GM19395 (cell line): ENCODE data around the gene ECT2.
"Not testable (repeated sequence)": the region's sequence is repeated elsewhere in the genome, so short reads cannot be mapped to it uniquely, and the experiment has no call there.

ENCODE experiments used
- ATAC-seq: cut with Tn5 transposase; IDR thresholded peaks from one replicate; pipeline ENCODE4 v1.9.1; 2021; ENCODE audit warnings: mild to moderate bottlenecking, moderate library complexity; ENCODE audit not compliant: unreplicated experiment

Gene ECT2

DNA sequence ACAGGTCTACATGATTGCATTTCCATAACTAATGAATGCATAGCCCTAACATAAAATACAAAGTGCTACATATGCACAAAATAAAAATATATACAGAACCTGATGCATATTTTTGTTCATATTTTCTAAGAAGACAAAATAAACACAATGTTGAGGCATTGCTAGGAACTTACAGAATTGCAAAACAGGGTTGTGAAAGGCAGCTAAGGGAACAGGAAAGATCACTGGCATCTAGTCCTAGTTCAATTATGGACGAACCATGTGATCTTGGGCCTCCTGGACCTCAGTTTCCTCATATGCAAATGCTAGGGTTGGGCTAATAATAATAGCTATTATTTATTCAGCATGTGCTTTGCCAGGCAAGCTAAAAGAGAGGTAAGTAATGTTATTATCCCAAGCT lies 24.1 kb upstream of the ECT2 start:
- no peak for ATAC-seq

GRCh38 chr3:172735014-172735413 lies 15.5 kb upstream of the ECT2 start:
- no peak for ATAC-seq

DNA sequence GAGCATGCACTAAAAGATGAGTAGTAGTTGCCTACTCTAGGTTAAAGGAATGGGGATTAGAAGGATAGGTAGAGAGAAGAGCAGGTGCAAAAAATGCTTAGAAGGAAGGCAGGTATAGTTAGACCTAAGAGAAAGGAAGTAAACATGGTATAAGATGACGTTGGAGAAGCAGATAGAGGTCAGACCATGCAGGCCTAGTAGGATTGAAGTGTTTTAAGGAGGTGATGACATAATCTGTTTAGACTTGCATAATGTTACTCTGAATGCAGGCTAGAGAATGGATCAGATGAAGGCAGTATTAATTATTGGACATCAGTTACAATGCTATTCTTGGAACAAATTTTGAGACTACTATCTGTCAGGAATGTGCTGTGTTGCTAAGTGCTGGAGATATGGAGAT lies 11.1 kb upstream of the ECT2 start:
- ATAC-seq = no peak

DNA sequence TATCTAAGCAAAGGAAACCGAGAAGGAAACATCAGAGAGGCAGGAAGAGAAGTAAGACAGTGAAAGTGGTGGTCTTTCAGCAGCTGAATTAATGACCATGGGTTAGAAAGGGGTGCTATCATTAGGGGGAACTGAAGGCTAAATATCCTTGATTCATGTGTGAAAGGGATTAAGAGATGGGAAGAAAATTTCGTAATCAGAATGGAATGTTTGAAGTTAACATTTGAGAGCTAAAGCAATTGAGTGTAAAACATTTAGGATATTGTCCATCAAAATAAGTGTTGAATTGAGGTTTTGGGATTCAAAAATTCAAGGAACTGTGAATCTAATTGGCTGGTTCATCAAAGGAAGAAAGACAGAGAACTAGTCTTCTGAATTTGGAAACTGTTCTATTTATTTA lies 4.1 kb upstream of the ECT2 start:
- no peak for ATAC-seq

DNA sequence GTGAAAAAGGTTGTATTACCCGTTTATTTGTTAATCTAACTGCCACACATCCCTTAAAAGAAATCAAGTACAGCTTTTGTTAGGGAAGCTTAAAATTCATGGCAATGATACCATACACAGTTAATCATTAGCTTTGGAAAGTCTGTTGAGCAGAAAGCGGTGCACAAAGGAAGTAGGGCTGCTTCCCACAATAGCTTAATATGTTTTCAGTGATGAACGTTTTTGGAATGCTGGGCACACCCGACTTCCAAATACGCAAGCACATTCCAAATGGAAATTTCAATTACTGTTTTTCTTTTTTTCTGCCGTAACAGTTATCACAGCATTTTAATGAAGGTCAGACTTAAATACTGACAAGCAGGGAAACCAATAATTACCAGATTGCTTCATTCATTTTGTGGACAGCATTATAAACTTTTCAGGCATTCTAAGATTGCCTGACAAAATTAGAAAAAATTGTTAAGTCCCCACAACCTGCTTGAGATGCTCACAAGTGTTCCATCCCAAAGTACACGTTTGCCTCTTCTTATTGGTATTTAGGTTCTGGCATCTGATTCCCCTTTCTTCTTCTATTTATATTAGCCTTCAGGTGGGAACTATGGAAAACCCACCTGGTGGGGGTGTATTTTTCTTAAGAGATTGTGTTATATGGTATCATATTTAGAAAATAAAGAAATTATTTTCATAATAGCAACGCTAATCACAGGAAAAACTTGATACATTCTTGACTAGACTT lies 1.1 kb upstream of the ECT2 start:
- no peak for ATAC-seq

DNA sequence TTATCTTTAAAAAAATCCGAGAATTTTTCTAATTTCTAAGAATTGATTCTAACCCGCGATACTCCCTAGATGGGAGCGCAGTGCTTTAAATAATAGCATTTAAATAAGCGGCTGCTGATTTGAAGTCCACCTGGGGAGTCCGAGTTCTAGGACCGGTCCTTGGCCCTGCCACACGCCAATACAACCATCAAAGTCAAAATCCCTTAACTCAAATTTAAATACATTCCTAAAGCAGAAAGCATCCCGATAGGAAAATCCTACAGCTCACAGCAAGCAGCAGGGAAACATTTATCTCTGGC lies 508 bp upstream of the ECT2 start:
- ATAC-seq = peak; percentile 0

DNA sequence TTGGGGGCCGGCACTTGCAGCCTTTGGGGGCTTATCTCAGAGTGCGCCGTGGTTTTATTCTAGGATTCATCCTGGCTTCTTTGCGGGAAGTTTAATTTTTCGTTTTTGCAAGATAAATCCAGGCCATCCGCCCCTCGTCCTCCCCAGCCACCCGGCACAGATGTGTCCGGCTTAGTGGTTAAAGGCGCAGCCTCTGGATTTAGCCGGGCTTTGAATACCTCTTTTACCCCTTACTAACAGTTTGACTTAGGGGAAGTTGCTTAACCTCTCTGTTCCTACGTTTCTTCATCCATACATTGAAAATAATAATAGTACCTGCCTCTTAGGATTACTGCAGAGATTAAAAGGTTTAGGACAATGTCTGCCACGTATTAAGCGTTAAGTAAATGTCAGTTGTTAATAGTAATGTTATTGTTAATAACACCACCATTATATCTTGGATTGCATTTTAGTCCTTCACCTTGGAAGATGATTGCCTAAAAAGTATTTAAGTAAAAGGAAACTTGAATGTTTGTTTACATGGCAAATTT lies 714 bp downstream of the ECT2 start:
- peak; percentile 26 for ATAC-seq

DNA sequence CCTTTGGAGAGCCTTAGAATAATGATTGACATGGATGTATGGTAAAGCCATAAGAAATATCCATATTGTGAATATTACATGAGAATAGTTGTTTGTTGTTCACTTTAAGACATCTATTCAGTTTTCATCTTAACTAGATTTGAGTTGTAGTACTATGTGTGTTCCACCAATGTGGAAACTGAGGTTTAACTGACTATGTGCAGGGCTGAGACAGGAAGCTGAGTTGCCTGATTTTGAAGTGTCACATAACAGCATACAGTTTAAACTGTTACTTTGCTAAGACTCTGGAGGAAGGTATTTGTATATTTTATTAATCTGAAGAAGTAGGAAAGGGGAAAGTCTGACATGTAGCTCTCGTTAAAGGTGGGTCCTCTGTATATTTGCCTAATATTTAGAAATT lies 2.1 kb downstream of the ECT2 start:
- ATAC-seq = no peak

- no peak for ATAC-seq
These were observed 2.6 kb downstream of the ECT2 start for GRCh38 chr3:172753125-172753524.

- not testable (repeated sequence) for ATAC-seq
These were observed 9.9 kb downstream of the ECT2 start for GRCh38 chr3:172760416-172760815.

- no peak for ATAC-seq
These were observed 15.7 kb downstream of the ECT2 start for GRCh38 chr3:172766241-172766640.

DNA sequence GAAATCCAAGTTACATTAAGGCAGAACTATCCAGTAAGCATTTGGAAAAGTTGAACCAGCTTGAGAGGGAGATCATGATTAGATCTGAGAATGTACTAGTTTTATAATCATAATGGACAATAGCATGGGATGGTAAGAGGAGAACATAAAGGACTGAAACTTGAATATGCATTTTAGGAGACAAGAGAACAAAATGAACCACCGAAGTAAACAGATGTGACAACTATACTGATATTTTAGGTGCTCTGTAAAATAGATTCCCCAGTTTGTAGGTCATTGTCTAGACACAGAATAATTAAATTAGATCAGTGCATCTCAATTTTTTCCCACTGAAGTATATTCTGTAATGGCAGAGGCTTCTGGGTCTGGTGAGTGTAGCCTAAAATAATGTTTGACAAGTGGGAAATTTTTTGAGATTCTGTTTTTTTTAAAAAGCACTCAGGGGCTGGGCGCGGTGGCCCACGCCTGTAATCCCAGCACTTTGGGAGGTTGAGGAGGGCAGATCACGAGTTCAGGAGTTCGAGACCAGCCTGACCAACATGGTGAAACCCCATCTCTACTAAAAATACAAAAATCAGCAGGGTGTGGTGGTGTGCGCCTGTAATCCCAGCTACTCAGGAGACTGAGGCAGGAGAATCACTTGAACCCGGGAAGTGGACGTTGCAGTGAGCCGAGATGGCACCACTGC lies 16.3 kb downstream of the ECT2 start:
- ATAC-seq = no peak

DNA sequence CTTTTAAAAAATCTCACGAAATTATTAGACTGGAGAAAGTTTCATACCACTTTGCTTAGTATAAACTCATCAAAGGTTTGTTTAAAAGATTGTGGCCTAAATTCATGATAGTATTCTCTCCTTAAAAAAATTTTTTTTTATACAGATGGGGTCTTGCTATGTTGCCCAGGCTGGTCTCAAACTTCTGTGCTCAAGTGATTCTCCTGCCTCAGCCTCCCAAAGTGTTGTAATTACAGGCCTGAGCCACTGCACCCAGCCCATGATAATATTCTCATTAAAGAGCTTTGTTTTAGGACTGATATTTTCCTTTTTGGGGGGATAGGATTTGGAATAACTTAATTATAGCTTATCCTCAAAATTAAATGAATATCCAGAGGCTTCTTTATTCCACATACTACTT lies 19.9 kb downstream of the ECT2 start:
- no peak for ATAC-seq

GRCh38 chr3:172771672-172772071 lies 21.1 kb downstream of the ECT2 start:
- no peak for ATAC-seq

DNA sequence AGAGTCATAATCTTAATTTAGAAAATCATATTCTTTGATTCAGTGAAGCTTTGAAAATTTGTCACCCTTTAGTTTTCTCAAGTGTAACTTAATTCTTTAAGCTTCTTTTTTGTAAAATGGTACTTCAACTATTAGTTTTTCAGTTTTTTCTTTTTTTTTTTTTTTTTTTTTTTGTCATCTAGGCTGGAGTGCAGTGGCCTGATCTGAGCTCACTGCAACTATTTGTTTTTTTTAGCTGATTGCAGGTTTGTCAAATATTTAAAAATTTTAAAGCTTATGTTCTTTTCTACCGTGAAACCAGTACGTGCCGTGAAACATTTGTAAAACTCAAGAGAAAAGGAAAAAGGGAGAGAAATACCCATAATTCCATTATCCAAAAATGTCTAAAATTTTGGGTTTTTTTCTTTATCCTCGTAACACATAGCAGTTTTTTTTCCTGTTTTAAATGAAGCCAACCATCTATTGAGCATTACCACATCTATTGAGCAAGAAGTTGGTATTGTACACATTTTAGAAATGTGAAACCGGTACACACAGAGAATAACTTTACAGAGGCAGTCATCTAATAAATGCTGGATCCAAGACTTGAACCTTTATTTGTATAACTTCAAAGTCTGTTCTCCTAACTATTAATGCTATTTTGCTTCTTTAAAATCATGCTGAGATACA lies 25.7 kb downstream of the ECT2 start:
- no peak for ATAC-seq

GRCh38 chr3:172777901-172778300 lies 27.4 kb downstream of the ECT2 start:
- ATAC-seq = no peak

GRCh38 chr3:172782235-172782634 lies 31.7 kb downstream of the ECT2 start:
- ATAC-seq = no peak

- no peak for ATAC-seq
These were observed 35.5 kb downstream of the ECT2 start for GRCh38 chr3:172786036-172786435.

- ATAC-seq = no peak
These were observed 36.5 kb downstream of the ECT2 start for GRCh38 chr3:172787019-172787418.

DNA sequence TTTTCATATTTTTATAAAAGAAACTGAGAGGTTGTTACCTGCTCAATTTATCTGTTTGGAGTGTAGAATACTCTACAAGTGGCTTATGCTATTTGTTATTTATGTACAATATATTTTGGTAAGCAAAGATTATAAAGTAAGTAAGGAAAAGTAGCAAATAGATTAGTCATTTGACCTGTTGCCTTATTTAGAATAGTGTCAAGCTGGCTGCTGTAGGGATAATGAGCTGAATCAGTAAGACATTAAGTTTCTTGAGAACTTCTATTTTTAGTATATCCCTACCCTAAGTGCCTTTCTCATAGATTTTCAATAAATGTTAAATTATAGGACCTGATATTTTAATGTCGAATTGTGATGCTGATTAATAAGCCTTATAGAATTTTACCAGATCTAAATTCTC lies 37.2 kb downstream of the ECT2 start:
- ATAC-seq = no peak

GRCh38 chr3:172799246-172799645 lies 48.7 kb downstream of the ECT2 start:
- ATAC-seq = no peak

GRCh38 chr3:172800156-172800555 lies 49.6 kb downstream of the ECT2 start:
- no peak for ATAC-seq
